HEK293 (cell line): ENCODE results near the gene PMS1.
A peak's percentile ranks its signal among the peaks of the same experiment; 100 is the strongest.

Source experiments
- CTCF ChIA-PET: fragments of 350-600 bp; formaldehyde crosslinking; extraction: SDS; loops from one replicate; lab custom pipeline; 2021; ENCODE audit warnings: antibody characterized with exemption; lab: Yijun Ruan, JAX
- POLR2A ChIA-PET: fragments of 300-600 bp; formaldehyde crosslinking; extraction: SDS; loops from one replicate; lab custom pipeline; 2020; ENCODE audit warnings: antibody characterized with exemption, inconsistent platforms; lab: Yijun Ruan, JAX
- H3K27ac ChIP-seq: fragments of 200-500 bp; sonication (Bioruptor generic); 2 replicates; pipeline ENCODE4 v1.5.1; 2014; ENCODE audit warnings: low read depth, low read length, control low read depth, inconsistent platforms; ENCODE audit errors: extremely low read depth
- H3K36me3 ChIP-seq, 2 experiments: fragments of 200-500 bp in 1 of 2; sonication (Bioruptor generic) in 1 of 2; 1 replicate in 1 of 2; 2 replicates in 1 of 2; pipeline ENCODE4 v1.5.1; 2014 to 2017; ENCODE audit warnings: inconsistent platforms in 2 of 2, low read length in 2 of 2; ENCODE audit not compliant: control insufficient read depth in 2 of 2, insufficient read depth in 1 of 2
- H3K4me1 ChIP-seq: fragments of 200-500 bp; sonication (Bioruptor generic); 2 replicates; pipeline ENCODE4 v1.5.1; 2014; ENCODE audit warnings: mild to moderate bottlenecking, low read length, inconsistent platforms; ENCODE audit not compliant: control insufficient read depth, insufficient read depth
- H3K4me3 ChIP-seq: 2 replicates; pipeline ENCODE4 v1.5.1; 2011; ENCODE audit warnings: low read depth, mild to moderate bottlenecking, control low read depth, low read length, moderate library complexity
- H3K9me3 ChIP-seq: fragments of 200-500 bp; sonication (Bioruptor generic); 2 replicates; pipeline ENCODE4 v1.5.1; 2014; ENCODE audit warnings: low read depth, low read length, inconsistent platforms; ENCODE audit not compliant: control insufficient read depth, insufficient read depth
- BCL11A ChIP-seq: fragments of 450-650 bp; formaldehyde crosslinking; IDR thresholded peaks from 2 replicates; pipeline ENCODE4 v1.5.1; 2016; ENCODE audit warnings: low read depth, missing biosample characterization, missing genetic modification characterization
- CTCF ChIP-seq: fragments of 450-650 bp; formaldehyde crosslinking; IDR thresholded peaks from 2 replicates; pipeline ENCODE4 v1.5.1; 2016; ENCODE audit warnings: missing biosample characterization, missing genetic modification characterization
- GLIS1 ChIP-seq: fragments of 450-650 bp; formaldehyde crosslinking; IDR thresholded peaks from 2 replicates; pipeline ENCODE4 v1.5.1; 2016; ENCODE audit warnings: missing biosample characterization, missing genetic modification characterization
- KLF16 ChIP-seq: fragments of 450-650 bp; formaldehyde crosslinking; IDR thresholded peaks from 2 replicates; pipeline ENCODE4 v1.5.1; 2017; ENCODE audit warnings: missing biosample characterization, missing genetic modification characterization
- MZF1 ChIP-seq: fragments of 450-650 bp; formaldehyde crosslinking; IDR thresholded peaks from 2 replicates; pipeline ENCODE4 v1.5.1; 2017; ENCODE audit warnings: missing biosample characterization, missing genetic modification characterization, borderline replicate concordance
- PATZ1 ChIP-seq: fragments of 450-650 bp; formaldehyde crosslinking; IDR thresholded peaks from 2 replicates; pipeline ENCODE4 v1.5.1; 2016; ENCODE audit warnings: missing biosample characterization, missing genetic modification characterization
- SALL2 ChIP-seq: fragments of 450-650 bp; formaldehyde crosslinking; IDR thresholded peaks from 2 replicates; pipeline ENCODE4 v1.5.0; 2017; ENCODE audit warnings: missing biosample characterization, mild to moderate bottlenecking, missing genetic modification characterization, borderline replicate concordance
- SCRT2 ChIP-seq: fragments of 450-650 bp; formaldehyde crosslinking; IDR thresholded peaks from 2 replicates; pipeline ENCODE4 v1.5.1; 2016; ENCODE audit warnings: missing biosample characterization, missing genetic modification characterization
- ZBTB1 ChIP-seq: fragments of 450-650 bp; formaldehyde crosslinking; IDR thresholded peaks from 2 replicates; pipeline ENCODE4 v1.5.1; 2016; ENCODE audit warnings: missing biosample characterization, missing genetic modification characterization
- ZNF112 ChIP-seq: fragments of 450-650 bp; formaldehyde crosslinking; IDR thresholded peaks from 2 replicates; pipeline ENCODE4 v1.5.0; 2017; ENCODE audit warnings: missing biosample characterization, missing genetic modification characterization
- ZNF121 ChIP-seq: fragments of 450-650 bp; formaldehyde crosslinking; IDR thresholded peaks from 2 replicates; pipeline ENCODE4 v1.5.1; 2016; ENCODE audit warnings: missing biosample characterization, missing genetic modification characterization
- ZNF214 ChIP-seq: fragments of 450-650 bp; formaldehyde crosslinking; IDR thresholded peaks from 2 replicates; pipeline ENCODE4 v1.5.1; 2017; ENCODE audit warnings: missing biosample characterization, mild to moderate bottlenecking, missing genetic modification characterization, borderline replicate concordance
- ZNF280C ChIP-seq: fragments of 450-650 bp; formaldehyde crosslinking; IDR thresholded peaks from 2 replicates; pipeline ENCODE4 v1.5.1; 2016; ENCODE audit warnings: missing biosample characterization, missing genetic modification characterization
- ZNF302 ChIP-seq: fragments of 450-650 bp; formaldehyde crosslinking; IDR thresholded peaks from 2 replicates; pipeline ENCODE4 v1.5.1; 2016; ENCODE audit warnings: missing biosample characterization, missing genetic modification characterization, low read depth
- ZNF341 ChIP-seq: fragments of 450-650 bp; formaldehyde crosslinking; IDR thresholded peaks from 2 replicates; pipeline ENCODE4; 2016; ENCODE audit warnings: low read depth, missing biosample characterization, missing genetic modification characterization
- ZNF747 ChIP-seq: fragments of 450-650 bp; formaldehyde crosslinking; IDR thresholded peaks from 2 replicates; pipeline ENCODE4 v1.5.1; 2016; ENCODE audit warnings: missing biosample characterization, missing genetic modification characterization
- ZSCAN5A ChIP-seq: fragments of 450-650 bp; formaldehyde crosslinking; IDR thresholded peaks from 2 replicates; pipeline ENCODE4 v1.5.1; 2016; ENCODE audit warnings: missing biosample characterization, missing genetic modification characterization

PMS1 gene

GRCh38 chr2:189837326-189837725, 53.1 kb downstream of the PMS1 start:
- Histone ChIP-seq H3K9me3 (no peaks in the 10 kb centered on the region), H3K4me3 (no peak overlapping the region), H3K27ac (no peak overlapping the region), H3K4me1 (peaks cover 7% of the 10 kb centered on the region; the same call in 1 of the 2 replicates), H3K36me3 (no peaks in the 10 kb centered on the region)
- CTCF ChIA-PET: no interaction called here
- POLR2A ChIA-PET: interaction anchor here (0.6 to 1.4 kb wide), 2 partner anchors 53 to 1183 kb away, joined by 4 read pairs; partner anchors contain the start of genes ORMDL1 and PMS1
- TF ChIP-seq ZNF121 (0 out of 2 replicates have a peak, but pooled peaks have one; percentile 3), MZF1 (tag by site-specific recombination) (no peak)
- TF ChIP-seq, all 188 proteins: peak for 1

- no peak for TF ChIP-seq BCL11A (tag by site-specific recombination)
- no peak for TF ChIP-seq ZSCAN5A (tag by site-specific recombination)
- TF ChIP-seq ZNF302 (tag by site-specific recombination): no peak
- TF ChIP-seq ZNF341 (tag by site-specific recombination): no peak
- no peak for TF ChIP-seq PATZ1 (tag by site-specific recombination)
- TF ChIP-seq ZNF112 (tag by site-specific recombination): no peak
- no peak for TF ChIP-seq ZNF280C
- no peak for TF ChIP-seq ZBTB1
- no peak for TF ChIP-seq ZNF214 (tag by site-specific recombination)
- no peak for TF ChIP-seq GLIS1
- TF ChIP-seq CTCF (tag by site-specific recombination): no peak
- TF ChIP-seq SALL2 (tag by site-specific recombination): no peak
- no peak for TF ChIP-seq ZNF747
- no peak for TF ChIP-seq KLF16 (tag by site-specific recombination)
- no peak for TF ChIP-seq SCRT2 (tag by site-specific recombination)
- Histone ChIP-seq H3K27ac (no peak overlapping the region), H3K4me1 (peaks cover 2% of the 10 kb centered on the region), H3K36me3 (peaks cover 3 to 7% of the 10 kb centered on the region in 2 experiments; a peak in 2 of 3 replicates), H3K4me3 (no peak overlapping the region), H3K9me3 (no peaks in the 10 kb centered on the region)
- CTCF ChIA-PET: no interaction called here
- POLR2A ChIA-PET: no interaction called here
Observed at GRCh38 chr2:189841019-189841418, 56.8 kb downstream of the PMS1 start.
